Ectodermal cell (in vitro differentiated cells): ENCODE results near the gene TMEM134.
"Not testable (repeated sequence)": the region's sequence is repeated elsewhere in the genome, so short reads cannot be mapped to it uniquely, and the experiment has no call there.

Experiments used
- H3K27ac ChIP-seq: 2 replicates; pipeline ENCODE4 v1.7.0; 2013; ENCODE audit warnings: mild to moderate bottlenecking, low read depth, low read length; ENCODE audit not compliant: insufficient read depth, poor library complexity, severe bottlenecking
- H3K27me3 ChIP-seq: 2 replicates; pipeline ENCODE4 v1.7.0; 2013; ENCODE audit warnings: mild to moderate bottlenecking, low read length; ENCODE audit not compliant: insufficient read depth, control insufficient read depth, poor library complexity, severe bottlenecking
- H3K36me3 ChIP-seq: one replicate; pipeline ENCODE4 v1.7.0; 2013; ENCODE audit warnings: low read length; ENCODE audit not compliant: control insufficient read depth, insufficient read depth
- H3K4me1 ChIP-seq: one replicate; pipeline ENCODE4 v1.7.0; 2013; ENCODE audit warnings: low read length; ENCODE audit not compliant: control insufficient read depth, insufficient read depth
- H3K4me3 ChIP-seq: 2 replicates; pipeline ENCODE4 v1.7.0; 2013; ENCODE audit warnings: low read depth, low read length, control low read depth; ENCODE audit not compliant: insufficient read depth
- H3K9me3 ChIP-seq: 2 replicates; pipeline ENCODE4 v1.7.0; 2013; ENCODE audit warnings: mild to moderate bottlenecking, low read length, moderate library complexity; ENCODE audit not compliant: control insufficient read depth
- WGBS, 2 experiments: methylation state at CpG; one replicate each; pipeline ENCODE4 v1.1.7; 2013; ENCODE audit warnings: missing lambda C conversion rate in 2 of 2; 5-methylcytosine and 5-hydroxymethylcytosine counted together

TMEM134 gene

GRCh38 chr11:67482827-67483798, 14.1 kb upstream of the TMEM134 start, which contains the start of gene AIP:
AIP (plus strand) TSS chr11:67483026; CDS start chr11:67483159, 133 bp downstream.
- 10 to 11% methylated on average over 60 of the region's 60 CpGs for WGBS, 2 experiments
- peaks cover 6% of the 10 kb centered on the region for H3K4me1 ChIP-seq
- H3K27ac ChIP-seq, result peak within 1 kb of the TSS; percentile 47

DNA sequence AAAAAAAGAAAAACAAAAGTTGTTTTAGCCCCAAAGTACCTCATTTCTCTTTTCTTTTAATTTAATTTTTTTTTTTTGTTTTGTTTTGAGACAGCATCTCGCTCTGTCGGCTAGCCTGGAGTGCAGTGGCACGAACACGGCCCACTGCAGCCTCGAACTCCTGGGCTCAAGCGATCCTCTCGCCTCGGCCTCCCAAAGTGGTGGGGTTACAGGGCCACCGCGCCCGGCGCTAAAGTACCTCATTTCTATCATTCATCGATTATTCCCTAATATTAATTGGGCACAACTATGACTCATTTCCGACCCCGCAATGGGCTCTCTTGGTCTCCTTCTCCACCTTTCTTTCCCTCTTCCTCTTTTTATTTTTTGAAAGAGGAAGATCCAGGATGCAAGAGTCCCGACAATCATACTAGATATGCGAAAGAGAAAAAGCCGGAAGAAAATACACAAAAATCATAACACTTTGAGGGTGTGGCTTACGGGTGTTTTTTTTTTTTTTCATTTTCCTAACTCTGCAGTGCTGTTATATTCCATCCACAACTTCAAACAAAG, 13.3 kb upstream of the TMEM134 start:
- H3K4me3 ChIP-seq, result peak overlapping the region; percentile 50
- no peaks in the 10 kb centered on the region for H3K36me3 ChIP-seq
- no peak overlapping the region for H3K27ac ChIP-seq
- peaks cover 6% of the 10 kb centered on the region for H3K4me1 ChIP-seq
- H3K9me3 ChIP-seq, result no peaks in the 10 kb centered on the region
- peaks cover 4% of the 10 kb centered on the region for H3K27me3 ChIP-seq
- WGBS, 2 experiments, result 82 to 85% methylated on average over 19 of the region's 19 CpGs

More at GRCh38 chr11:67482827-67483798, 14.1 kb upstream of the TMEM134 start, which contains the start of gene AIP:
- Histone ChIP-seq H3K9me3 (no peaks in the 10 kb centered on the region), H3K36me3 (no peaks in the 10 kb centered on the region), H3K27me3 (peaks cover 4% of the 10 kb centered on the region), H3K4me3 (peak within 1 kb of the TSS; percentile 50)

GRCh38 chr11:67477344-67478050, 8.4 kb upstream of the TMEM134 start:
- 88 to 96% methylated on average over 11 to 12 of the region's 16 CpGs for WGBS, 2 experiments
- not testable (repeated sequence) for H3K4me1 ChIP-seq, H3K27ac ChIP-seq, H3K4me3 ChIP-seq, H3K9me3 ChIP-seq, H3K36me3 ChIP-seq, H3K27me3 ChIP-seq

- H3K27me3 ChIP-seq, H3K36me3 ChIP-seq, H3K9me3 ChIP-seq, H3K4me3 ChIP-seq, H3K4me1 ChIP-seq, H3K27ac ChIP-seq: not testable (repeated sequence)
- WGBS, 2 experiments, result 92 to 94% methylated on average over 10 of the region's 10 CpGs
These were observed 7.6 kb upstream of the TMEM134 start for GRCh38 chr11:67476692-67477091.

DNA sequence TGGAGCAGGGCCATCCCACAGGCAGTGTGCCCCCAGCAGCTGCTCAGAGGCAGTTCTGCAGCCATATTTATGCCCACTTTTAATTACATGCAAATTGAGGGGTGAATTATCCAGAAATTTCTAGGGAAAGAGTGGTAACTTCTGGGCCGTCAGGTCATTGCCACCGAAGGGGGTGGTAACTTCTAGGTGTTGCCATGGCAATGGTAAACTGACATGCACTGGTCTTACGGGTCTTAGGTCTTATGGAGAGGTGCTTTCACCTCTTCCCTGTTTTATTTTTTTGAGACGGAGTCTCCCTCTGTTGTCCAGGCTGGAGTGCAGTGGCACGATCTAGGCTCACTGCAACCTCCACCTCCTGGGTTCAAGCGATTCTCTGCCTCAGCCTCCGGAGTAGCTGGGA, 3.8 kb upstream of the TMEM134 start:
- WGBS, 2 experiments, result 82 to 83% methylated on average over 7 of the region's 7 CpGs
- H3K4me3 ChIP-seq, result no peak overlapping the region

GRCh38 chr11:67470337-67471002, 1.4 kb upstream of the TMEM134 start:
- WGBS, 2 experiments, result 91 to 92% methylated on average over 8 of the region's 8 CpGs
- Histone ChIP-seq H3K36me3 (no peaks in the 10 kb centered on the region), H3K27me3 (no peaks in the 10 kb centered on the region), H3K9me3 (no peaks in the 10 kb centered on the region), H3K4me1 (no peaks in the 10 kb centered on the region), H3K4me3 (no peak overlapping the region), H3K27ac (no peak overlapping the region)

More for the DNA sequence above, 3.8 kb upstream of the TMEM134 start:
- Histone ChIP-seq H3K36me3 (no peaks in the 10 kb centered on the region), H3K27ac (no peak overlapping the region), H3K4me1 (no peaks in the 10 kb centered on the region), H3K27me3 (no peaks in the 10 kb centered on the region), H3K9me3 (no peaks in the 10 kb centered on the region)

- WGBS, 2 experiments, result 45 to 49% methylated on average over 9 of the region's 9 CpGs
- H3K27ac ChIP-seq, result no peak overlapping the region
These were observed 409 bp upstream of the TMEM134 start for GRCh38 chr11:67469508-67469811.

GRCh38 chr11:67468456-67468758, 644 bp downstream of the TMEM134 start:
- Histone ChIP-seq H3K9me3 (no peaks in the 10 kb centered on the region), H3K36me3 (no peaks in the 10 kb centered on the region), H3K4me1 (no peaks in the 10 kb centered on the region), H3K27me3 (no peaks in the 10 kb centered on the region), H3K4me3 (peak overlapping the region; percentile 88), H3K27ac (no peak overlapping the region)
- 10 to 15% methylated on average over 6 of the region's 6 CpGs for WGBS, 2 experiments

More at GRCh38 chr11:67469508-67469811, 409 bp upstream of the TMEM134 start:
- Histone ChIP-seq H3K4me1 (no peaks in the 10 kb centered on the region), H3K4me3 (peak overlapping the region; percentile 88), H3K27me3 (no peaks in the 10 kb centered on the region), H3K36me3 (no peaks in the 10 kb centered on the region), H3K9me3 (no peaks in the 10 kb centered on the region)

DNA sequence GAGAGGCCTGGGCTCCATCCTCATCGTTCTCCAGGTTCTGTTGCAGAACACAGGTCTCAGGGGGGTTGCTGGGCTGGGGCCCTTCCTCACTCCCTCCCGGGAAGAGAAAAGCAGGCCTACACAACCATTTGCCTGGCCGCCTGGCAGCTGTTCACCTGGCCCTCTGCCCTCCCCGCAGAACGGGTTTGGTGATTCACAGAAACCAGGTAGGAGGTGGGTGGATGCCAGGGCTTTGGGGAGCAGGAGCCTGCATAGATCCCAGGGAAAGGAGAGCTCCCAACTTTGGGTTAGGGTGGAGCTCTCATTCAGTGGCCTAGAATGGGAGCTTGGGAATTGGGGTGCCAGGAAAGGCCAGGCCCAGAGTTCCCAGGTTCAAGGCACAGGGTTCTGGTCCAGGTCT, 995 bp downstream of the TMEM134 start:
- 72 to 77% methylated on average over 5 of the region's 5 CpGs for WGBS, 2 experiments
- Histone ChIP-seq H3K27ac (no peak overlapping the region), H3K4me1 (no peaks in the 10 kb centered on the region), H3K27me3 (no peaks in the 10 kb centered on the region), H3K36me3 (no peaks in the 10 kb centered on the region), H3K9me3 (no peaks in the 10 kb centered on the region), H3K4me3 (peak overlapping the region; percentile 88)
